Endothelial cell of umbilical vein (primary cell): ENCODE measurements around the gene MYH15. TPM values are rescaled to one million over a fixed set of nuclear protein-coding genes. Genes with fewer than 3 reads are reported as not detected.
"Not testable (repeated sequence)": the region's sequence is repeated elsewhere in the genome, so short reads cannot be mapped to it uniquely, and the experiment has no call there.

ENCODE experiments used
- BruUV-seq: library from RNA; stranded (reverse); fragments of 400-500 nt; replicated peaks from 2 replicates; lab custom pipeline; 2021; lab: Mats Ljungman, UMichigan
- CTCF ChIA-PET: fragments of 300-600, 350-600 bp; sonication (Branson Sonifier 250); formaldehyde crosslinking; loops from one replicate; lab custom pipeline; 2021; ENCODE audit warnings: antibody characterized with exemption, inconsistent platforms; lab: Charles Lee
- POLR2A ChIA-PET: fragments of 300-600, 350-600 bp; sonication (Branson Sonifier 250); formaldehyde crosslinking; loops from one replicate; lab custom pipeline; 2021; ENCODE audit warnings: antibody characterized with exemption, inconsistent platforms; lab: Charles Lee
- DNase-seq: peaks from one replicate; pipeline ENCODE4 v3.0.0-alpha.2; 2011; ENCODE audit warnings: low read depth, low spot score
- FAIRE-seq: peaks from 2 replicates; lab custom pipeline; 2011; peaks lifted over from hg19 to GRCh38; lab: Jason Lieb, UNC
- H2AFZ ChIP-seq: 2 replicates; pipeline ENCODE4 v1.6.0; 2012; ENCODE audit warnings: low read depth, low read length, control low read depth, inconsistent platforms
- H3K27ac ChIP-seq: 2 replicates; pipeline ENCODE4 v1.5.1; 2011; ENCODE audit warnings: low read depth, mild to moderate bottlenecking, control low read depth, low read length, moderate library complexity; ENCODE audit not compliant: insufficient read depth
- H3K27me3 ChIP-seq, 2 experiments: 2 replicates each; pipeline versions ENCODE4 v1.6.0 to v1.6.1; 2011; ENCODE audit warnings: low read length in 2 of 2, mixed read lengths in 1 of 2; ENCODE audit not compliant: control insufficient read depth in 2 of 2, insufficient read depth in 2 of 2
- H3K36me3 ChIP-seq, 2 experiments: 2 replicates in 1 of 2; 3 replicates in 1 of 2; pipeline ENCODE4 v1.5.1; 2011; ENCODE audit warnings: low read length in 2 of 2, mild to moderate bottlenecking in 1 of 2, moderate library complexity in 1 of 2; ENCODE audit not compliant: control insufficient read depth in 2 of 2, insufficient read depth in 2 of 2; ENCODE audit errors: extremely low read depth in 1 of 2
- H3K4me1 ChIP-seq: 3 replicates; pipeline ENCODE4 v1.5.1; 2011; ENCODE audit warnings: mild to moderate bottlenecking, low read length; ENCODE audit not compliant: control insufficient read depth, insufficient read depth; ENCODE audit errors: extremely low read depth
- H3K4me2 ChIP-seq: 2 replicates; pipeline ENCODE4 v1.6.1; 2011; ENCODE audit warnings: low read length, control low read depth, mixed read lengths; ENCODE audit not compliant: insufficient read depth
- H3K4me3 ChIP-seq, 3 experiments: fragments of 200-600 bp in 1 of 3; sonication (generic), shearing (Covaris generic) in 1 of 3; replicated peaks in 1 of 3; 2 replicates each; pipeline ENCODE4 v1.5.1; 2011 to 2016; ENCODE audit warnings: control low read depth in 3 of 3, low read length in 3 of 3, mild to moderate bottlenecking in 2 of 3, inconsistent platforms in 1 of 3, low read depth in 1 of 3, moderate library complexity in 1 of 3; ENCODE audit not compliant: insufficient read depth in 1 of 3
- H3K79me2 ChIP-seq: 2 replicates; pipeline ENCODE4 v1.6.0; 2012; ENCODE audit warnings: low read length, inconsistent platforms; ENCODE audit not compliant: control insufficient read depth, insufficient read depth
- H3K9ac ChIP-seq: replicated peaks from 2 replicates; pipeline ENCODE3; 2011; ENCODE audit warnings: low read length, control low read depth; ENCODE audit not compliant: insufficient read depth; ENCODE audit errors: extremely low read depth
- H3K9me1 ChIP-seq: replicated peaks from 3 replicates; pipeline ENCODE4 v1.6.0; 2011; ENCODE audit warnings: mild to moderate bottlenecking, low read length; ENCODE audit not compliant: control insufficient read depth, insufficient read depth; ENCODE audit errors: extremely low read depth
- H3K9me3 ChIP-seq: replicated peaks from 2 replicates; pipeline ENCODE4 v1.5.1; 2012; ENCODE audit warnings: low read length, inconsistent platforms; ENCODE audit not compliant: control insufficient read depth, insufficient read depth
- H4K20me1 ChIP-seq: replicated peaks from 2 replicates; pipeline ENCODE3; 2011; ENCODE audit warnings: mild to moderate bottlenecking, low read length; ENCODE audit not compliant: control insufficient read depth, insufficient read depth; ENCODE audit errors: extremely low read depth
- EZH2 ChIP-seq: IDR thresholded peaks from 2 replicates; pipeline ENCODE4 v1.6.1; 2012; ENCODE audit warnings: borderline replicate concordance, low read depth, mild to moderate bottlenecking, moderate library complexity, low read length, inconsistent platforms; ENCODE audit not compliant: severe bottlenecking
- FOS ChIP-seq: IDR thresholded peaks from 2 replicates; pipeline ENCODE4 v1.6.1; 2011; ENCODE audit warnings: mild to moderate bottlenecking, low read length, moderate library complexity, borderline replicate concordance; ENCODE audit not compliant: insufficient read depth
- MYC ChIP-seq: IDR thresholded peaks from one replicate; pipeline ENCODE4 v1.6.1; 2011; ENCODE audit warnings: mild to moderate bottlenecking, low read depth, low read length
- dilution Hi-C: fragments of 300-500 bp; cut with MboI; formaldehyde crosslinking; loops from one replicate; pipeline ENCODE4 v1.15.0; 2019; ENCODE audit warnings: low sequenced_read_pairs; ENCODE audit not compliant: extremely low pct_ligation_motif_present
- intact Hi-C: fragments of 100-400 bp; cut with micrococcal nuclease; formaldehyde crosslinking; loops from one replicate; pipeline ENCODE4 v1.10.0; 2022
- polyA plus RNA-seq, 4 experiments: library from polyadenylated mRNA; depleted of rRNA in 3 of 4; stranded (reverse) in 3 of 4; unstranded in 1 of 4; fragments of >200 nt; gene quantifications; 2 replicates each; pipeline versions ENCODE4 v1.2.1 to v1.2.3, GENCODE V29; 2011 to 2012; ENCODE audit warnings: missing spikeins in 1 of 4
- total RNA-seq: library from RNA; stranded (reverse); gene quantifications from 2 replicates; pipeline ENCODE4 v1.2.3, GENCODE V29; 2021
- TF ChIP-seq, protein P1 (sequence below), 2 donors: IDR thresholded peaks; 1 replicate in 1 of 2; 2 replicates in 1 of 2; pipeline ENCODE4 v1.5.1; 2011; ENCODE audit warnings: low read length in 2 of 2, mild to moderate bottlenecking in 2 of 2, moderate library complexity in 2 of 2, control low read depth in 1 of 2, inconsistent platforms in 1 of 2, low read depth in 1 of 2; ENCODE audit not compliant: insufficient read depth in 1 of 2; ENCODE audit errors: extremely low read depth in 1 of 2

Gene MYH15
- total and polyA plus RNA-seq, 2 donors (not counting 3 experiments of a cell fraction or from before 2014, with no cell fraction given), result 0.27 TPM; not detected in 1

DNA sequence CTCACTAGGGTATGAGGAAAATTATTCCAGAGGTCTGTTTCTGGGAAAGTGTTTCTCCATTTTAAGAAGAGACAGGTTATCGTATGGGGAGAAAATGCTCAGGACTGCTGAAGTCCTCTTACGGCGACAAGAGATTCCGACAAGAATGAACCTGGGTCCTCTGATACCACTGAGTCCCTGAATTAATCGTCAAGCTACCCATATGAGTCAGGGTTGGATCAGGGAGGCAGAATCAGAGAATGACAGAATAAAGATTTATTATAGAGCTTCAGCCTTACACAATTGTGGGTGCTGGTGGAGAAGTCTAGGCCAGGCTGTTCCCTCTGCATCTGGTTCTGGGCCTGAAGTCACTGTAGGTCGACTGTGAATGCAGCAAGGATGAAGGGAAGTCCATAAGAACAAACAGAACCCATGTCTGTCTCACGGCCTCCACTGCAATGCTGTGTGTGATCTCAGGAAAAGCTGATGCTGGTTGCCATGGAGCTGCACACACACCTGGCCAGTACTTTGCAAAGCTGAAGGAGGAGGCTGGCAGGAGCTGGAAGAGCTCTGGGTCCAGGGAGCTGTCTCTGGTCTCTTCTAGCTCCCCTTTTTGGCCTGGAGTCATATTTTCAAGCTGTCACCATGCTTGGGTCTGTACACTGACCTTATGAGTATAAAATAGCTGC, 130.1 kb downstream of the MYH15 start:
- ChIA-PET CTCF (interaction anchor here (1.3 kb wide), 1 partner anchor 9 kb away, joined by 3 read pairs; no protein-coding TSS in a partner anchor), POLR2A (no interaction called here)
- Histone ChIP-seq H3K9ac (no peak overlapping the region), H3K27ac (no peak overlapping the region), H3K9me1 (no peaks in the 10 kb centered on the region), H3K36me3 (no peaks in the 10 kb centered on the region), H3K4me2 (no peak overlapping the region), H3K79me2 (no peaks in the 10 kb centered on the region), H4K20me1 (no peaks in the 10 kb centered on the region), H2AFZ (no peak overlapping the region), H3K27me3 (no peaks in the 10 kb centered on the region), H3K9me3 (no peaks in the 10 kb centered on the region), H3K4me1 (no peaks in the 10 kb centered on the region), H3K4me3 (no peak overlapping the region)
- no TSS peak for BruUV-seq
- DNase-seq (no peak), FAIRE-seq (no peak)
- dilution Hi-C loops (no loop called here), intact Hi-C loops (no loop called here)
- TF ChIP-seq EZH2 (no peak), FOS (no peak), MYC (no peak)
- TF ChIP-seq, protein P1, sequence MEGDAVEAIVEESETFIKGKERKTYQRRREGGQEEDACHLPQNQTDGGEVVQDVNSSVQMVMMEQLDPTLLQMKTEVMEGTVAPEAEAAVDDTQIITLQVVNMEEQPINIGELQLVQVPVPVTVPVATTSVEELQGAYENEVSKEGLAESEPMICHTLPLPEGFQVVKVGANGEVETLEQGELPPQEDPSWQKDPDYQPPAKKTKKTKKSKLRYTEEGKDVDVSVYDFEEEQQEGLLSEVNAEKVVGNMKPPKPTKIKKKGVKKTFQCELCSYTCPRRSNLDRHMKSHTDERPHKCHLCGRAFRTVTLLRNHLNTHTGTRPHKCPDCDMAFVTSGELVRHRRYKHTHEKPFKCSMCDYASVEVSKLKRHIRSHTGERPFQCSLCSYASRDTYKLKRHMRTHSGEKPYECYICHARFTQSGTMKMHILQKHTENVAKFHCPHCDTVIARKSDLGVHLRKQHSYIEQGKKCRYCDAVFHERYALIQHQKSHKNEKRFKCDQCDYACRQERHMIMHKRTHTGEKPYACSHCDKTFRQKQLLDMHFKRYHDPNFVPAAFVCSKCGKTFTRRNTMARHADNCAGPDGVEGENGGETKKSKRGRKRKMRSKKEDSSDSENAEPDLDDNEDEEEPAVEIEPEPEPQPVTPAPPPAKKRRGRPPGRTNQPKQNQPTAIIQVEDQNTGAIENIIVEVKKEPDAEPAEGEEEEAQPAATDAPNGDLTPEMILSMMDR (IDR thresholded peaks at IDR 0.05; ENCODE audit: extremely low read depth in 1 of 2, insufficient read depth in 1 of 2, low read depth in 1 of 2, low read length in 2 of 2), result no peak

DNA sequence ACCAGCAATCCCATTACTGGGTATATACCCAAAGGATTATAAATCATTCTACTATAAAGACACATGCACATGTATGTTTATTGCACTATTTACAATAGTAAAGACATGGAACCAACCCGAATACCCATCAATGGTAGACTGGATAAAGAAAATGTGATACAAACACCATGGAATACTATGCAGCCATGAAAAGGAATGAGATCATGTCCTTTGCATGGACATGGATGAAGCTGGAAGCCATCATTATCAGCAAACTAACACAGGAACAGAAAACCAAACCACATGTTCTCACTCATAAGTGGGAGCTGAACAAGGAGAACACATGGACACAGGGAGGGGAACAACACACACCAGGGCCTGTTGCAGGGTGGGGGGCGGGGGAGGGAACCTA, 131.4 kb downstream of the MYH15 start:
- BruUV-seq, DNase-seq, H4K20me1 ChIP-seq, FAIRE-seq, POLR2A ChIA-PET, H3K79me2 ChIP-seq, H3K9me1 ChIP-seq, H3K4me1 ChIP-seq, H3K27me3 ChIP-seq, H3K9me3 ChIP-seq, CTCF ChIA-PET, H3K27ac ChIP-seq, intact Hi-C loops, H3K36me3 ChIP-seq, H2AFZ ChIP-seq, H3K4me3 ChIP-seq, dilution Hi-C loops, H3K9ac ChIP-seq, H3K4me2 ChIP-seq: not testable (repeated sequence)
